NCI-H2029 (cell line): ENCODE results near the gene DIAPH2.

Experiments used
- DNase-seq: peaks from one replicate; lab custom pipeline; 2025; lab: John Stamatoyannopoulos, UW

The DIAPH2 gene

DNA sequence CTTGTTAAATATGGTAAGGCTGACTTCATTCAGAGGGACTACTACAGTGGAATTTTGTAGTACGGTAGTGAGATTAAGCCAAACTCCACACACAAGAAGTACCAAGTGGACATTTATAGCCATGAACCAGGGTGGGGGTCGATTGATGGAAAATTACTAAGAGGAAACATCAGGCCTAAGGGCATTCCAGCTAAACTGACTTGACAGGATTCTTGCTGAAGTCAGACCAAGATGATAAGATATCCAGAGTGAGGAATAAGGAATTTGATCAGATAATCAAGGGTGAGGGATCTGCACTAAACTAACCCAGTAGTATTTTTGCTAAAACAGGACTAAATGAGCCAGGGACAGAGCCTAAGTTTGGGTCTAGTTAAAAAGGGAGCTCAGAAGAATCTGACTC, 796.6 kb downstream of the DIAPH2 start:
- no peak for DNase-seq

DNA sequence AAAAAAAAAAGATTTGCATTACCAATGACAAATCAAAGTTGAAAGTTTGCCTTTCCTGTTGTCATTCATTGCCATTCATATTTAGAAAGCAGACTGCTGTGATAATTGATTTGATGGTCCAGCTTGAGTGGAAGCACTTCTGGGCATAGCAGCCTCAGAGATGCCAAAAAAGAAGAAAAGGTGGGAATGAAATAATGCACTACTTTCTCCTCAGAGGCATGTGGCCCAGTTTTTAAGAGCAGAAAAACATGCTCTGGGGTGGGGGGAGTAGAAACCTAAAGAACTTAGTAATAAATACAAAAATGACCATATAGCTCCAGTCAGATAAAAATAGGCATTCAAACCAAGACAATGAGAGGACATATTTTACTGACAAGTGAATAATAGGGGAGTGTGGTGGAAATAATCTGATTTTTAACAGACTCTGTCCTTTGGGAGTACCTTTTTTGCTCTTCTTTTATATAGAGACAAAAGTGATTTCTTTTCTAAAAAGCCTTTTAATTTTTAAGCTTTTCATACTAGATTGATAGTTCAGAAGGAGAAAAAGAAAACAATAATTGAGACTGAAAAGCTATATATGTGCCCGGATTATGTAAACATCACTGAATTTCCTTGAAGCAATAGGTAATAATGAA, 798.1 kb downstream of the DIAPH2 start:
- DNase-seq = no peak

DNA sequence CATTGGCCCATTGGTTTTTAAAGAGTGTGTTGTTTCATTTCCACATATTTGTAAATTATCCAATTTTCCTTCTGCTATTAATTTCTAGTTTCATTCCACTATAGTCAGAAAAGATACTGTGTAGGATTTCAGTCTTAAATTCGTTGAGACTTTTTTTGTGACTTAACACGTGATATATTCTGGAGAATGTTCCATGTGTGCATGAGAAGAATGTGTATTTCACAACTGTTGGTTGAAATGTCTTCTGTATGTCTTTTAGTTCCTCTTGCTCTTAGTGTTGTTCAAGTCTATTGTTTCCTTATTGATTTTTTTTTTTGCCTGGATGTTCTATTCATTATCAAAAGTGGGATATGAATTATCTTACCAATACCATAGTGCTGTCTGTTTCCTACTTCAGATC, 806.0 kb downstream of the DIAPH2 start:
- no peak for DNase-seq

DNA sequence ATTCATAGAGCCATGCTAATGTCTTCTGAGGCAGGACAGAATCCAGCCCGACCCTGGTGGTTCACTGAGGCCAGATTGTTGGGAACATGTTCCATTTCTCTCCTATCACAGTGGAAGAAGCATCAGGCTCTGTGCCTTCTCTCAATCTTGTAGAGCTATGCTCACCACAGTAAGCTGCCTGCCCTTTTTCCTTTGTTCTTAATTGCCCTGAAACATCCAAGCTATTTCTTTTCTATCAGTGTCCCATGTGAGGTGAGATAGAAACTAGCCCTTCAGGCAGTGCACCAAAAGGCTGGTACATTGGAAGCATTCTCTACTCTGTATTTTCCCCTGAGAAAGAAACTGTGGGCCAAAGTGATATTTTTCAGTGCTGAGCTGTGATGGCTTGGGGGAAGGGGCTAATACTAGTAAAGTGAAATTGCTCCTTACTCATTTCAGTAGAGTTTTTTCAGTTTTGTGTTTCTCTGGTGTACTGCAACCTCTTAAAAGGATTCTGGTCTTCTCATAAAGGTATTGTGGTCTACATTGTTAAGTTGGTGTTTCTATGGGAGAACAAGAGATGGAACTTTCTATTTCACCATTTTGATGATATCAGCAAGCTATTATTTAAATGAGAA, 810.2 kb downstream of the DIAPH2 start:
- DNase-seq = no peak

DNA sequence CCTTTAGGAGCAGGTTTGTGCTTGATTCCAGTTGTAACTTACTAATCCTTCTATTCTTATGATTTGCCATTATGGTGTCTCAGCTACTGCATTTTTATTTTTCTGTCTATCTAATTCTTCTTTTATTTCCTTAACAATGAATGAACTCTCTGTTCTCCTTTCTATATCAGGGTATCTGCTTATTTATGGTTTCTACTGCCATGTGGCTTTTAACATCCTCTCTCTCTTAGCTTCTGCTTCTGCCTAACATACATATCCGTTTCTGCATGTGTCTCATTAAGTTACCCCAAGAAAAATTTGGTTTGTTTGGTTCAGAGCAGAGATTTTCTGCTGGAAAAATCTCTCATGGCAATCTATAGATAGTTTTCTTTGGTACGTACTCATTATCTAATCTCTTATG, 813.5 kb downstream of the DIAPH2 start:
- no peak for DNase-seq

DNA sequence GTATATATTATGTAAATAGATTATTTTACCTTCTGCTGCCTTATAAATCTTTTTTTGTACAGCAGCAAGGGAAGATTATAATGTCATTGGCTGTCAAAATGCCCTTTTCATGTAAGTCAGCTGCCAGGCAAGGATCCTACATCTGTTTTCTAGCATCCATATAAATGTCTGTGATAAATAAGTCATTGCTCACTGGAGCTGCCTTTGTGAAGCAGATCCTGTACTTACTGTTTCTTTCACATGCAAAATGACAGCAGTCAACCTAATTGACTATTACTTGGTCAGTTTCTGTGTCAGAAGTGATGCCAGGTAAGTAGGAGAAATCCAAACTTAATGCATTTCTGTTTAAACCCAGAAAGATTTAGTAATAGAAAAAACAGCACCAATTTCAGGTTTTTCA, 819.8 kb downstream of the DIAPH2 start:
- DNase-seq = no peak

DNA sequence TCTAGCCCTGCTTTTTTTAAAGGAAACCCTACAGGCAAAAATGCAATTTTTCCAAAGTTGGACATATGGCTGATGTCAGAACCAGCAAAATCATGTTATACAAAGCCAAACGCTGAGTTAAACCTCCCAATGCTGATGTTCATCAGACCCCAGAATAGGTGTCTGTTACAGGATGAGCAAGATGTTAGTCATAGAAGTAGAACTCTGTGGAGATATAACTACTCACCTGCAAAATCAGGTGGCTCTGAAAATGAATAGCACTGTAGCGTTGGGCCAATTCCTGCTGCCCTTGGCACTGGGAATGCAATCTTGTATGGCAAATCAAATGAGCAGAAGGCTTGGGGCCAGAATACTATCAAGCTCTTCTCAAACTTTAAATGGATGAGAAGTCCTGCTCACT, 833.1 kb downstream of the DIAPH2 start:
- DNase-seq = no peak

DNA sequence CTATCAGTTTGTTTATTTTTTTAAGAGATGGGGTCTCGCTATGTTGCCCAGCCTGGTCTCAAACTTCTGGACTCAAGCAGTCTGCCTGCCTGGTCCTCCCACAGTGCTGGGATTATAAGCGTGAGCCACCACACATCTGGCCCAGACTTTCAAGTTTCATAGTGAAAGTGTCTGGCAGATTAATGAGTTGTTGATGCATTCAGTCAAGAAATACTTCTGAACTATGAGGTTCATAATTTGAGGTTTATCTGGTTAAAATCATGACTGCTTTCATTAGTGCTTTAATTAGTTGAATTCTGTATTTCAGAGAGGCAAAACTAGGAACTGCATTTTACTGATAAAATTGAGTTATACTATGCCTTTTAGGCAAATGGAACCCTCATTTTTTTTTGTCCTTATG, 837.7 kb downstream of the DIAPH2 start:
- DNase-seq = no peak

DNA sequence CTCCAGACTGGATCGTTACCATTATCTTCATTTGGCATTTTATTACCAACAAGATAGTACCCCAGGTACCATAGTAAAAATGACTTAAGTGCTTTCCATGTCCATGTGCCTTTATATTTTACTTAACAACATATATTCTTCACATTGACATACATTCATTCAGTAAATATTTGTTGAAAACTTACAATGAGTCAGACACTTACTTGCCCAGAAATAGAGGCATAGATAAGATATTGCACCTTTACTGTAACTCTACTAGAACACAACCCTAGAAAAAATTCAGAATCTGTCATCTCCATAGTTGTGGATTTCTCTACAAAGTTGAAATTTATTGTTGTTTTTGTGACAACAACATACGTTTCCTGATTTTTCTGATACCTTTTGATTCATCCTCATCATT, 839.7 kb downstream of the DIAPH2 start:
- no peak for DNase-seq

DNA sequence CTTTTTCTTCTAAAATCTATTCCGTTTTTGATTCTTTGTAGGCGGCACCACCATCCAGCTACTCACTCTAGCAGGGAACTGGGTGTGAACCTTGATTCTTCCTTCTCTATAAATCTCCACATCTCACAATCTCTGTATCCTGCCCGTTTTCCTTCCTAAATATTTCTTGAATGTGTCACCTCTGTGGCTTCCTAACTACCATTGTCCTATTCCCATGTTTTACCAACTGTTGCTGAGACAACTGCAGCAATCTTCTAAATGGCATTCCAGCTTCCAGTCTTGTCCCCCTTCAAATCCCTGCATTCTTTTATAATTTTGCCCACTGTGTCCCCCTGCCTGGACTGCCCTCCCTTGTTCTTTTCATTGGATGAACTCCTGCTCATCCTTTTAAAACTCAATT, 840.4 kb downstream of the DIAPH2 start:
- no peak for DNase-seq

DNA sequence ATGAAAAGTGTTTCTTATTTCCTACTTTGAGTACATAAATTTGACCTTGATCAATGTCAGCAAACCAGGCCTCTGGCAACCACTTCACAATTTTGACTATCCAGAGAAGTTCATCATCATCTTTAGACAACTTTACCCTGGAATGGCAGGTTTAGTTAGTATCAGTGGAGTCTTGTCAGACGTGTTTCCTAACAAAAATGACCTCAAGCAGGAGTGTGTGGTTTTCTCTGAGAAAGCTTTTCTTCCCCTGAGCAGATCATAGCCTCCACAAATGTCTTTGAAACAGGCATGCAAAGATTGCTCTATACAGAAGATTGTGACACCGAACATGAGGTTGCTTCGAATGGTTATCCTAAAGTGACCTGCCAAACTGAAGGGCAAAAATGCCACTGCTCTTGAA, 841.3 kb downstream of the DIAPH2 start:
- no peak for DNase-seq

DNA sequence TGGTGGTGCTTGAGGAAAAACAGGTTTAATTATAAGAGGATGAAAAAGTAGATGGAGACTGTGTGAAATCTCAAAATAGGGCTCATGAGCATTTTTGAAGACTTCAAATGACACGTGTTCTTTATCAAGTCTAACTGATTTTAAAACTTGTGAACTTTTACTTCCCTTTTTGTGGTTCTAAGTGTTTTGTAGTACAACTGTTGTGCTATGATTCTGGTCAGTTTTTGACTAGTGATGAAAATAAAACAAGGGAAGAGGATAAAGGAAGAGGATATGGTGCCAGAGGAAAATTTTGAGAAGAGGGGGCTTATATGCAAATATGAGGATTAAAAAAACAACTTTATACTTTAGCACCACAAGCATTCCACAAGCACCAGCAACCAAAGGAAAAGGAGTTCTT, 843.1 kb downstream of the DIAPH2 start:
- no peak for DNase-seq

DNA sequence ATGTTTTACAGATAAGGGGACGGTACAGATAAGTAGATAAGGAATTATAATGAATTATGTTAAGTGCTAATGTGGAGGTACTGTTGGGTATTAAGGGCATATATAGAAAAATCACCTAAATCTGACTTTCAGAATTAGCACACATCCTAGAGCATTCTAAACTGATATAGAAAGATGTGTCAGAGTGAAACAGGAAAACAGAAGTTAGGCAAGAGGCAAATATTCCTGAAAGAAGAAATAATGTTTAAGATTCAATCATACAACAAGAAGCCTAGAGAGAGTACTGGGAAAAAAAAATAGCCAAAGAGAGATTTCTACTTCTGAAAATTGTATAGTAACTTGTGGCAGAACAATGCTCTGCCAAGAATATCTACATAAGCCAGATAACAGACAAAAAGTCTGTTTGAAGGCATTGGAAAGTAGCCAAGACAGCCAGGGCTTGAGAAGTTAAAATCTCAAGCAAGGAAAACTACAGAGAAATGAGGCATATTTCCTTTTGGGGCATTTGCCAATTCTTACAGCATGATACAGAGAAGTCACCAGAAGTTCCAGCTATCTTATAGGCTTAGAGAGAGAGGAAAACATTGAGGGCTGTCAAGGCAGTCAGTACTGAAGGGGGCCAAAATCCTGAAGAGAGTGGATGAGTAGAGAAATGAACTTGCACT, 845.0 kb downstream of the DIAPH2 start:
- no peak for DNase-seq

DNA sequence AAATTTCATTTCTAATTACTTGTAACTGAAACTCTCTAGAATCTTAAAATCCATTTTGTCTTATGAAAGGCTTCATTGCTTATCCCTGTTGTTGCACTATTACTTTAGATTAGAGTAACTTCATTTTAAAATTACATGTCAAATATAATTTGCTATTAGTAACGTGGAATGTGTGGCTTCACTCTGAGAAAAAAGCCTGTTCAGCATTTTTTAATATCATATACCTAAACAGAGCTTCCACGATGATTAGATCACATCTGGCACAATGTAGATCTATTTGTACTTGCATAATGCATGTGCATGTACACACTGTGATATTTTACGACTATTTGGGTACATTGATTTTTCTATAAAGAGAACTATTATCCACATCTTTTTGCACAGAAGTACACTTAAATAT, 847.2 kb downstream of the DIAPH2 start:
- no peak for DNase-seq

DNA sequence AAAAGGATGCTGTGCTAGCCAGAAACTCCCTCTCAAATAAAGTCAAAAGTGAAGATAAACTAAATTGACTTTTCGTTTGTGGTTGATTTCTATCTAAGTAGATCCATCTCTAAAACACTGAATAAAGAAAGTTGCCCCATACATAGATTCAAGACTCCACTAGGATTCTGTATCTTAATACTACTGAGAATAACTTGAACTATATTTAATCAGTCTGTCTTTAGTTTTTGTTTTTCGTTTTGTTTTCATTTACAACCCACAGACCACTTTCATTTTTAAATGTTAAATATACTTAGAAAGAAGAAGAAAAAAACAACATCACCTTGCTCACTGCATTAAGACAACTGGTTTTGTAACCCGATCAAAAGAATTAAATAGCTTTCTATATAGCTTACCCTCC, 854.1 kb downstream of the DIAPH2 start:
- DNase-seq = no peak

DNA sequence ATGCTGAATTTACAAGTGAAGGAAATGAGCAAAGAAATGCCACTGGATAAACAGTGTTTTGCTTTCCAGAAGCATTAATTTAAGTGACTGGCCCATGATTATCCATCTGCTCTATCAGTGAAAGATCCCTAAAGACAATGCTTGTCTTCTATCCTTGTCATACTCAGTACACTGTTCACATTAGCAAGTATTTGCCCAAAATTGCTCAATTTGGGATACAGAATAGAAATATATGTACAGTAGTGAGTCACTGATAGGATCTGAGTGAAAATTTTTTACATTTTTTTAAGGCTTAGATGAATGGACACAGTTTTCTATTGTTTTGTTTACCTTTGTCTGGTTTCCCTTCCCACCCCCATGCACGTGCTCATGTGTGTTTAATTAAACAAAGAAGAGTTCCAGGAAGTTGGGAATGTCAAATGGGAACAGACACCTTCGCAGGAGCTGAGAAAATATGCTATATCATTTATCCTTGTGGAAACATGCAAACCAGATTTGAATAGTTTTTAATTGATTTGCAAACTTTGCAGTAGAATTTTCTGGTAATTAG, 855.4 kb downstream of the DIAPH2 start:
- DNase-seq = no peak

DNA sequence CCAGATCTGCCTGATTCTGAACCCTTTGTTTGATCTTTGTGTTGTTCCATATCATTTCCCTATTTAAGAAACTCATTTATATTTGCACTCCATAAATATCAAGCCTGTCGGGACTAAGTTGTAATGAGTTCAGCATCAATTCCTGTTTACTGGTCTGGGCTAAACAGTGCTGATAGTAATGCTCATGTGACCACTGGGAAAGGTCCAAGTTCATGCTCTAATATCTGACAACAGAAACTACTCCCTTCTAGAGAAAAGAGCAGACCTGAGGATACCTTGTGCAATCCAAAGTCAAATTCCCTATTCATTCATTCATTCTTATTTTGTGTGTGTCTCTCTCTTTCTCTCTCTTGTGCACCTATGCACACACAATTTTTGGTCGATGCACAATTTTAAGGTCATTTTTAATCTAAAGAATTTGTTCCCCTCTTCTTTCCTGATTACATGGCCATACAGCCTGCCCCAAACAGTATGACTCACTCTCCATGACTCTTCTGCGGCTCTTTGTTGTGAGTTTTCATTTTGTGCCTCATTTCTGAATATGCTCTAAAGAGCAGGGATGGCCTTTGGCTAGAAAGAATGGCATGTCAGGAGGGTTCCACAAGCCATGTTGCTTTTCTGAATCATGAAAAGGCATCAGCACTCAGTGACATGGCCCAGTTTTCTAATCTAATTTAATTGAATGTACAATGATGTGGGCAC, 863.4 kb downstream of the DIAPH2 start:
- DNase-seq = no peak

DNA sequence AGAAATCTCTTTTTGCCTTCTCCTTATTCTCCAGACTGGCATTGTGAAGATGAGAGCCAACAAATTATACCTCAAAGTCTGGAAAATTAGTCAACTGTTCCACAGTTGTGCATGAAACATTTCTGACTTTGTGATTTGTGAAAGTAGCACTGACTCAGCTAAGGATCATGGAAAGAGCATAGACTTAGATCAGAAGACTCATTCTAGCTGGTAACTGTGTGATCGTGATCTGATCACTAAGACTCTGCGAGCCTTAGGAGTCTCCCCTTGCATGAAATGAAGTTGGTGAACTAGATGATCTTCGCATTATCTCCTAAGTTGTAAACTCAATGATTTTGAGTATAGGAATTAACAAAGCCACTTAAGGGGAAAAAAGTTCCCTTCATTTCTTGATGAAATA, 867.2 kb downstream of the DIAPH2 start:
- no peak for DNase-seq

DNA sequence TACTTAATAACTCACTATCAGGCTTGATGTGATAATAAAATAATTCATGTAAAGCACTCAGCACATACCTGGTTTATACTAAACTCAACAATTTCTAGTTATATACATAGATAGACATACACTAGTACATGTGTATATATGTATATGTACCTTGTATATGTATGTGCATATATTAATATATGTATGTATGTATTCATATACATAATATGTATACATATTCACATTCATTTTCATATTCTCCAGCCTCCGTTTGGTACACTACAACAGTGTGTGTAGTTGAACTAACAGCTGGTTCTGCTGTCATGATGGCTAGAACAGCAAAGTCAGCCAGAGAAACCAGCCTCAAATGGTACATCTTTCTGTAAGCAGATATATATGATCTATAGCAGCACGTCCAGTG, 869.2 kb downstream of the DIAPH2 start:
- DNase-seq = no peak

DNA sequence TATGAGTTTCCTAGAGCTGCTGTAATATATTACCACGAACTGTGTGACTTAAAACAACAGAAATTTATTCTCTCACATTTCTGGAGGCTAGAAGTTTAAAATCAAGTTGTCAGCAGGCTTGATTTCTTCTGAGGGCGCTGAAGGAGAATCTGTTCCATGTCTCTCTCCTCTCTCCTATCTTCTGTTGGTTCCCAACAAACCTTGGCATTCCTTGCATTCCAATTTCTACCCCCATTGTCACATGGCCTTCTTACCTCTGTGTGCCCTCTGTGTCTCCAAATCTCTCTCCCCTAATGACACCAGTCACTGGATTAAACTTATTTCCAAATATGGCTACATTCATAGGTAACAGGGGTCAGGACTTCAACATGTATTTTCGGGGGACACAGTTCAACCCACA, 871.7 kb downstream of the DIAPH2 start:
- DNase-seq = no peak

DNA sequence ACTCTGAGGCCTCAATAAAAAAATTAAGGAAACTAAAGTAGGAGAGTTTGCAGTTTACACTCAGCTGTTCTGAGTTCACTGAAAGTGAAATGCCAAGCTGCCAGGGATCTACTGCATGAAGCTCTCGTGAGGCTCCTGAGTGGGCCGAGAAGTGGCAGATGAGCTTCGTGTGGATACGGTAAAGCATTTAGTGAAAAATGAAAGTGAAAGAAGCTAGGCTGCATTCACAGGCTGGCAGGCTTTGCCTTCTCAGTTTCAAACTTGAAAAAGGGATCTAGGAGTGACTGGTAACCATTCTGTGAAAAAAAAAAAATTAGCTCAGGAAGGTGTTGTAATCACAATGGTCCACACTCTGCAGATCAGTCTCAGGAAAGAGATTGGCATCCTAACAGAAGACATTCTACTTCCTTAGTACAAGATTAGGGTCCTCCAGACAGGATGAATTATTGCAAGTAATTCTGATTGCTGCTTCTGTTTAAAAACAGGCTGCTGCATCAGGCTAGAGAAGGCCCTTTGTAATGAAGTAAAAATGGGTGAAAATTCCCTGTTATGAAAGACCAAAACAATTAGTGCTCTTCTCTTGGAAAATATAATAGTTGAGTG, 879.0 kb downstream of the DIAPH2 start:
- peak; percentile 34 for DNase-seq

DNA sequence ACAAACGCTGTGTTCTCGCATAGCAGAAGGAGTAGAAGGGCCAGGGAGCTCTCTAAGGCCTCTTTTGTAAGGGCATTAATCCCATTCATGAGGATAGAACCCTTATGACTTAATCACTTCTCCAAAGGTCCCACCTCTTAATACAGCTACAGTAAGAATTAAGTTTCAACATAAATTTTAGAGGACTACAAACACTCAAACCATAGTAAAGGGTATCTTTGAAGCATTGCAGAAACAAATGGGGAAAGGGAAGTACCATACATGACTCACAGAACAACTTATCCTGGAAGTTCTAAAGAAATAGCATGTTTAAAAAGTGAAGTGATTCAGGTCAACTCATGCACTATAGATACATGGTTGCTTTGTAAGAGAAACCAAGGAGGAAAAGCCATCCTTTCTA, 879.9 kb downstream of the DIAPH2 start:
- no peak for DNase-seq
